DOHH2 (cell line): ENCODE data around the gene KL.

ENCODE experiments used
- EZH2phosphoT487 ChIP-seq: fragments of 200-600 bp; sonication (generic); IDR thresholded peaks from 2 replicates; pipeline ENCODE4 v1.6.1; 2017; ENCODE audit warnings: borderline replicate concordance, mild to moderate bottlenecking, antibody characterized with exemption, low read length, moderate library complexity, mixed read lengths
- TF ChIP-seq, protein P1 (sequence below): fragments of 200-600 bp; sonication (generic); IDR thresholded peaks from one replicate; pipeline ENCODE4 v1.5.1; 2014; ENCODE audit warnings: antibody characterized with exemption, mild to moderate bottlenecking, low read depth, low read length; ENCODE audit not compliant: poor library complexity, severe bottlenecking

DNA sequence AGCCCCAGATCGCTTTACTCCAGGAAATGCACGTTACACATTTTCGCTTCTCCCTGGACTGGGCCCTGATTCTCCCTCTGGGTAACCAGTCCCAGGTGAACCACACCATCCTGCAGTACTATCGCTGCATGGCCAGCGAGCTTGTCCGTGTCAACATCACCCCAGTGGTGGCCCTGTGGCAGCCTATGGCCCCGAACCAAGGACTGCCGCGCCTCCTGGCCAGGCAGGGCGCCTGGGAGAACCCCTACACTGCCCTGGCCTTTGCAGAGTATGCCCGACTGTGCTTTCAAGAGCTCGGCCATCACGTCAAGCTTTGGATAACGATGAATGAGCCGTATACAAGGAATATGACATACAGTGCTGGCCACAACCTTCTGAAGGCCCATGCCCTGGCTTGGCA, 44.6 kb downstream of the KL start:
- TF ChIP-seq, protein P1, sequence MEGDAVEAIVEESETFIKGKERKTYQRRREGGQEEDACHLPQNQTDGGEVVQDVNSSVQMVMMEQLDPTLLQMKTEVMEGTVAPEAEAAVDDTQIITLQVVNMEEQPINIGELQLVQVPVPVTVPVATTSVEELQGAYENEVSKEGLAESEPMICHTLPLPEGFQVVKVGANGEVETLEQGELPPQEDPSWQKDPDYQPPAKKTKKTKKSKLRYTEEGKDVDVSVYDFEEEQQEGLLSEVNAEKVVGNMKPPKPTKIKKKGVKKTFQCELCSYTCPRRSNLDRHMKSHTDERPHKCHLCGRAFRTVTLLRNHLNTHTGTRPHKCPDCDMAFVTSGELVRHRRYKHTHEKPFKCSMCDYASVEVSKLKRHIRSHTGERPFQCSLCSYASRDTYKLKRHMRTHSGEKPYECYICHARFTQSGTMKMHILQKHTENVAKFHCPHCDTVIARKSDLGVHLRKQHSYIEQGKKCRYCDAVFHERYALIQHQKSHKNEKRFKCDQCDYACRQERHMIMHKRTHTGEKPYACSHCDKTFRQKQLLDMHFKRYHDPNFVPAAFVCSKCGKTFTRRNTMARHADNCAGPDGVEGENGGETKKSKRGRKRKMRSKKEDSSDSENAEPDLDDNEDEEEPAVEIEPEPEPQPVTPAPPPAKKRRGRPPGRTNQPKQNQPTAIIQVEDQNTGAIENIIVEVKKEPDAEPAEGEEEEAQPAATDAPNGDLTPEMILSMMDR = no peak
- no peak for TF ChIP-seq EZH2phosphoT487
